ENCODE measurements around the gene DLGAP5.

DNA sequence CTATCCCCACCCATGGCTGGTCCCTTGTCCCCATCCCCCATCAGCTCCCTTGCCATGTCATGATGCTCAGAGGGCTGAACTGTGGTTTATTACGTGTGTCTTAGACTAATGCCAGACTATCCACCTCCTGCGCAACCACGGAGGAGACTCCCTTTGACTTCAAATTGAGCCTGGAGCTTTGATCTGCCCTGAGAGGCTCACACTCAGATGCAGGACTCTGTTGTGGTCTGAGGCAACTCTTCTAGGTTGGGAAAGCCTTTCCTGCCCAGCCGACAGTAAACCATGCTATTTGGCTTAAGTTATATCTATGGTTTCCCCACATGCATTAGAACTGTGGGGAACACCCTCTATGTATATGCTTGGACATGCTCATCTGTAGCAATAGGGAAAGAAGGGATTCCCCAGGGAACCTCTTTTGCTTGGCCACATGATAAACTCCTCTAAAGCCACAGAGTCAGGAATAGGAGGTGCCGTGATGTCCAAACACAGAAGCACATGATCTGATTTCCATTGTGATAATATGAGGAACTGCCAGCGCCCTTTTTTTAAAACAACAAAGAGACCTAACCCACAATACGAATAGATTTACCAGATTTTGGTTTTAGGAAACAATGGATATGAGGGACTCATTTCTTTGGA, 73.5 kb downstream of the DLGAP5 start:
- no peak for TF ChIP-seq EZH2phosphoT487 (IDR thresholded peaks at IDR 0.05; ENCODE audit: borderline replicate concordance, low read length)
- TF ChIP-seq, protein P1, sequence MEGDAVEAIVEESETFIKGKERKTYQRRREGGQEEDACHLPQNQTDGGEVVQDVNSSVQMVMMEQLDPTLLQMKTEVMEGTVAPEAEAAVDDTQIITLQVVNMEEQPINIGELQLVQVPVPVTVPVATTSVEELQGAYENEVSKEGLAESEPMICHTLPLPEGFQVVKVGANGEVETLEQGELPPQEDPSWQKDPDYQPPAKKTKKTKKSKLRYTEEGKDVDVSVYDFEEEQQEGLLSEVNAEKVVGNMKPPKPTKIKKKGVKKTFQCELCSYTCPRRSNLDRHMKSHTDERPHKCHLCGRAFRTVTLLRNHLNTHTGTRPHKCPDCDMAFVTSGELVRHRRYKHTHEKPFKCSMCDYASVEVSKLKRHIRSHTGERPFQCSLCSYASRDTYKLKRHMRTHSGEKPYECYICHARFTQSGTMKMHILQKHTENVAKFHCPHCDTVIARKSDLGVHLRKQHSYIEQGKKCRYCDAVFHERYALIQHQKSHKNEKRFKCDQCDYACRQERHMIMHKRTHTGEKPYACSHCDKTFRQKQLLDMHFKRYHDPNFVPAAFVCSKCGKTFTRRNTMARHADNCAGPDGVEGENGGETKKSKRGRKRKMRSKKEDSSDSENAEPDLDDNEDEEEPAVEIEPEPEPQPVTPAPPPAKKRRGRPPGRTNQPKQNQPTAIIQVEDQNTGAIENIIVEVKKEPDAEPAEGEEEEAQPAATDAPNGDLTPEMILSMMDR (IDR thresholded peaks at IDR 0.05; ENCODE audit: low read depth, low read length, poor library complexity, severe bottlenecking) = no peak
